Measurements from ENCODE around the gene ZNF497.
"Not testable (repeated sequence)": the region's sequence is repeated elsewhere in the genome, so short reads cannot be mapped to it uniquely, and the experiment has no call there.

Gene ZNF497

DNA sequence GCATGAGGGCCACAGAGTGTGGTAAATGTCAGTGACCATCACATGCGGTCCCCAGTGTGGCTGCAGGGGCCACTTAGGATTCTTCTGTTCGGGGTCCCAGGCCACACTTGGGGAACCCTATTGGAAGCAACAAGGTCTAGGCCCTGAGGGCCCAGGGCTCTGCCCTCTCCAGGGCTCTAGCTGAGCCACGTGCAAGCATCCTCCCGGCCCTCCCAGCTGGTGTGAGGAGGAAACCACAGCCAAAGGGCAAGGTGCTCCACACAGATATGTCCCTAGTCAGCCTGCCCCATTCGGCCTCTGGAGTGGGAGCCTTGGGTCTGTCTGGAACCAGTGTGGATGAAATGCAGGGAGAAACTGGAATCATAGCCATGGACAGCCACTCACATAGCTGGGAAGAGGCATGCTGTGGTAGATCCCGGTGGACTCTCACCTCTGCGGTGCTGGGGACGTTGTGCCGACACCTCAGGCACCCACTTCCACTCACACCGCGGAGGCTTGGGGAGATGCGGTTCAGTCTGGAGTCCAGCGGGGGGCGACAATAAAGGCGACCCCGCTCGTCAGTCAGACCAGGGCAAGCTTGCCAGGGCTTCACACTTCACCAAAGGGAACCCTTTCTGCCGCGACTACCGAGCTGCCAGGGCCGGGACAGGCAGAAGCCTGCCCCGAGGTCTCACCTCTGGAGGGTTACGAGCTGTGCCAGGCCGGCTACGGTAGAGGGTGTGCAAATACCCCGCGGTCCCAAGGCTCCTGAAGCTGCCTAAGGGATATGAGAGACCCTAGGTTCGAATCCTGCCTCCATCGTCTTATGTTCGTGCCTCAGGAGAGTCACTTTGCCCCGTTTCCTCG lies 4.3 kb upstream of the ZNF497 start:
- no peak for DNase-seq

DNA sequence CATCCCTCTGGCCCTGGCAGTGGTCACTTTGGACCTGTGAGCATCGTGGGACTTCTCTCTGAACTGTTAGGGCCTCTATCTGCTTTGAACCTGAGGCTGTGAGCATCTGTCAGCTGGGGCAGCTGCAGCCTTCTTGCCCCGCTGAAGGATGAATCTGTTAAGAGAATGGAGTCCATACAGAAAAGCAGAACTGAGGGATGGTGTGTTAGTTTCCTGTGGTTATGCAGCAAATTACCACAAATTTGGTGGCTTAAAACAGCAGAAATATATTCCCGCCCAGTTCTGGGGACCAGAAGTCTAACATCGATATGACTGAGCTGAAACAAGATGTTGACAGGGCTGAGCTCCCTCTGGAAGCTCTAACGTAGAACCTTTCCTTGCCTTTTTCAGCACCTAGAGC lies 1.6 kb upstream of the ZNF497 start:
- no peak for DNase-seq

DNA sequence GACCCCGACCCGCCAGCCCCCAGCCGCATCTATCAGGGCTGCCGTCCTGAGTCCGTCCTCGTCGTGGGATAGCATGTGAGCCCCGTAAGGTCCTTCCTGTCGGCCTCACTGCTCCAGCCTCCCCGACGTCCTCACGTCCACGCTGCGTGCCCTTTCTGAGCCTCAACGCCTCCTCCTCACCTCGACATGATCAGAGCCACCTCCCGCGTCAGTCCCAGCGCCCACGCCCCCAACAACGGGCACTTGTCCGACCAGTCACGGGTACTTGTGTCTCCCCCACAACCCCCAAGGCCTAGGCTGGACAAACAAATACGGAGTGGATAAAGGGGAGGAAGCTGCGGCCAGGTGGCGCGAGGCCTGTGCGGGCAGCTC lies 665 bp downstream of the ZNF497 start:
- no peak for DNase-seq

DNA sequence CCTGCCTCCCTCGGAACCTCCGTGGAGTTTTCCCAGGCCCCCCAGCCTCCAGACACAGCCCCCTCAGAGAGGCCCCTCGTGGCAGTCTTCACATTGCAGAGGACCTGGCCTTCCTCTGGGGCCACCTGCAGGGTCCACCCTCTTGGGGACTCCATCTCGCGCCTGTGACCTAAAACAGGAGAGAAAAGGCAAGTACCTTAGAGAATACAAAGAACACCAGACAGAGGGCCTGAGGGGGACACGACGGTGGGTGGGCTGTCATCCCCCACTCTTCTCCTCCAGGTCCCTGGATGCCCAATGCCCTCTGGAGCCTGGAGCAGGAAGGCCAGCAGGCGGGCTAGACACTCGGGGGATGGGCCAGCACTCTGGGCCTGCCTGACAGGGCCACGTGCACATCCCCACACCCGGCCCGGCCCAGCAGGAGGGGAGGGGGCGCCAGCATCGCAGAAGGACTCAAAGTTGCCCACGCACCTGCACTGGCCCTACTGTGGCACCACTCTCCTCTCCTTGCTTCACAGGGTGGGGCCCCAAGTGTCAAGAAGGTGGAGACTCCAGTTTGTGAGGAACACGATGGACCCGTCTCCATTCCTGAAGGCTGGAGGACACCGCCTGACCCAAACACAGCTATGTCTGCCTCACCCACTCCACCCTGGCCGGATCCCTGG lies 4.9 kb downstream of the ZNF497 start:
- DNase-seq: no peak

DNA sequence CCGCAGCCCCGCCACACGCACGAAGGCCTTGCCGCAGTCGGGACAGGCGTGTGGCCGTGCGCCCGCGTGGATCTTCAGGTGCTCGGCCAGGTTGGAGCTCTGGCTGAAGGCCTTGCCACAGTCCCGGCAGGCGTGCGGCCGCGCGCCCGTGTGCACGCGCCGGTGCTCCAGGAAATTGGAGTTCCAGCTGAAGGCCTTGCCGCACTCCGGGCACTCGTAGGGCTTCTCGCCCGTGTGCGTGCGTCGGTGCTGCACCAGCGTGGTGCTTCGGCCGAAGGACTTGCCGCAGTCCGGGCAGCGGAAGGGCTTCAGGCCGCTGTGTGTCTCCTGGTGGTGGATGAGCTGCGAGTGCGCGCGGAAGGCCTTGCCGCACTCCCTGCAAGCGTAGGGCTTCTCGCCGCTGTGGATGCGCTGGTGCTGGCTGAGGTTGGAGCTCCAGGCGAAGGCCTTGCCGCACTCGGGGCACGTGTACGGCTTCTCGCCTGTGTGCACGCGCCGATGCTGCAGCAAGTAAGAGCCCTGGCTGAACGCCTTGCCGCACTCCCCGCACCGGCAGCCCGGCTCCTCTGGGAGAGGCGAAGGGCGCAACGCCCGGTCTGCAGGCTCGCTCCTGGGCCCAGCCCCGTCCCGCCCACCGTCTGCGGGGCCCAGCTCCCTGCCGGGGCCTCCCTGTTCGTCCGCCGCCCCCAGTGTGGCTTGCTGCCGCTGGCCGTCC lies 5.6 kb downstream of the ZNF497 start:
- no peak for DNase-seq

DNA sequence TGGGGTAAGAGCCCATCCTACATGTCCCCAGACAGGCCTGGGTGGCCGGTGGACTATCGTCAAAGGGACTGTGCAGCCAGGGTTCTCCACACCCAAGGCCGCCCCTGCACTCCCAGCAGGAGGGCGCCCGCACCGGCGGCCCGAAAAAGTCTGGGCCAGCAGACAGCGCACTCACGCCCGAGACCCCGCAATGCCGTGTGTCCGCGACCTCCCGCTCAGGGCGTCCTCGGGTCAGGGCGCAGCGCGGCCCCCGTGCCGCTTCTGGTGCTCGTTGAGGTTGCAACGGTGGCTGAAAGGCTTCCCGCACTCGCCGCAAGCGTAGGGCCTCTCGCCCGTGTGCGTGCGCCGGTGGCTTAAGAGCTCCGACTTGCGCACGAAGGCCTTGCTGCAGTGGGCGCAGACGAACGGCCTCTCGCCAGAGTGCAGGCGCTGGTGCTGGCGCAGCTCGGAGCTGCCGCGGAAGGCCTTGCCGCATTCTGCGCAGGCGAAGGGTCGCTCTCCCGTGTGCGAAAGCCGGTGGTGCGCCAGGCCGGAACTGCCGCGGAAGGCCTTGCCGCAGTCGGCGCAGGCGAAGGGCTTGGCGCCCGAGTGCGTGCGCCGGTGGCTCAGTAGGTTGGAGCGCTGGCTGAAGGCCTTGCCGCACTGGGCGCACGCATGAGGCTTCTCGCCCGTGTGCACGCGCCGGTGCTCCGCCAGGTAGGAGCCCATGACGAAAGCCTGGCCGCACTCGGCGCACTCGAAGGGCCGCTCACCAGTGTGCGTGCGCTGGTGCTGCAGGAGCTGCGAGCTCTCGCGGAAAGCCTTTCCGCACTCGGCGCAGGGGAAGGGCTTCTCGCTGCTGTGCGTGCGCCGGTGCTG lies 6.4 kb downstream of the ZNF497 start:
- no peak for DNase-seq

DNA sequence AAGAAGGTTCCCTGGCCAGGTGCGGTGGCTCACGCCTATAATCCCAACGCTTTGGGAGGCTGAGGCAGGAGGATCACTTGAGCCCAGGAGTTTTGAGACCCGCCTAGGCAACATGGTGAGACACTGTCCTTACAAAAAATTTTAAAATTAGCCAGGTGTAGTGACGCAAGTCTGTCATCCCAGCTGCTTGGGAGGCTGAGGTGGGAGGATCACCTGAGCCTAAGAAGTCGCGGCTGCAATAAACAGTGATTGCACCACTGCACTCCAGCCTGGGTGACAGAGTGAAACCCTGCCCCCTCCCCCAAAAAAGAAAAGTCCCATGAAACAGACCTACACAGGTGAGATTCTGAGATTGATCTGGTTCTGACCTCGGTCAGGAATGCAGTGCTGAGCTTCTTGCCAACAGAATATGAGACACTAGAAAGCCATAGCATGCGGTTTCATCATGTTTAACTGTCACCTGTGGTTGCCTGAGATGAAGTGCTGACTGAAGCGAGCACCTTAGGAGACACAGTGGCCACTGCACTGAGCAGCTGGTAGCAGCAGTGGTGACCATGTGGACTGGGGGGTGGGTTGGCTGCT lies 7.2 kb downstream of the ZNF497 start:
- no peak for DNase-seq

DNA sequence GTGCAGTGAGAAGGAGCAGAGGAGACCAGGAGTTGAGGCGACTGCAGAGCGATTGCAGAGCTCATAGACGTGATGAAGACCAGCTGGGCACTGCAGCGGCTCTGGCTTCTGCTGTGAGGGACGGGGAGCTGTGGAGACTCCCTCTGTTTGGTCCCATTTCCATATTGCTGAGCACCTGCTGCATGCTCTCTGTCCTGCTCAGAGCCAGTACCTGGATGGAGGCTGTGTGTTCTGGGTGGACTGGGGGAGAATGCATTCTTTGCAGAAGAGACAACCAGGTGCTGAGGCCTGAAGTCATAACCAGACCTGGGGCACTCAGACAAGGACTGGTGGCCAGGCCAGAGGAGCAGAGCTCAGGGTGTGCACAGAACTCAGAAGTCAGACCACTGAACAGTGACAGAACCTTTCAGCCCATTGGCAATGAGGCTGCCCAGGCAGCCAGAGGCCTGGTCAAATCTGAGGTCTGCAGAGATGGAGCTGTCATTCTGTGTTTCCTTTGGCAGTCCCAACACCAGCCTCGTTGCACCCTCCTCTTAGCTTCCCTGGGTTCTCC lies 8.0 kb downstream of the ZNF497 start:
- no peak for DNase-seq

DNA sequence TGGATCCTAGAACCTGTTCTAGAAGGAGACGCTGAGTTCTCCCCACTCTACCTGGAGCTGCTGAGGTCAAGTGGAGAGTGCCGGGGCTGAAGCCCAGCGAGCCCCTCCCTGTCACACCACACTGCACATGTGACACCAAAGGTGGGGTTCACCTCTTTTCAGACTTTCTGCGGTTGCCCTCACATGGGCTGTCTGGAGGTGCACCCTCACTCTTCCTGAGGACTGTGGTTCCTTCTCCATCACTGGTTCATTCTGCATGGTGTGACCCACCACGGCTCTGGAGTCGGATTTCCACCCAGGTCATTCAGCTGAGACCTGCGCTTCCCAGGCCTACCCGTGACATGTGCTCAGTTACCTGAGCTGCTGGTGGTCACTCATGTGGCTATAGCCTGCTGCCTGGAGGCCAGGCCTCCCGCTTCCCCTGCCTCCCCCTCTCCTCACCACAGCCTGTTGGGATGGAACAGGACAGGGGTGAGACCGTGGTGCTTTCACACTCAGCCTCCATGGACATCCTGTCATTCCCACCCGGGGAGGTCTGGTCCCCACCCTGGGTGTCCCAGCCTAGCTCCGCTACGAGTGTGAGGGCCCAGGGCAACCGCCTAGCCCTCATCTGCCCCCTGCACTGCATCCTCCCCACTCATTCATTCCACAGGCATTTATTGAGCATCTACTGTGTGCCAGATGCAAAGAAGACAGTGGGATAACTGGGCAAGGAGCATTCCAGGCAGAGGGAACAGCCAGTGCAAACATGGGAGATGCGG lies 8.7 kb downstream of the ZNF497 start:
- DNase-seq: no peak

DNA sequence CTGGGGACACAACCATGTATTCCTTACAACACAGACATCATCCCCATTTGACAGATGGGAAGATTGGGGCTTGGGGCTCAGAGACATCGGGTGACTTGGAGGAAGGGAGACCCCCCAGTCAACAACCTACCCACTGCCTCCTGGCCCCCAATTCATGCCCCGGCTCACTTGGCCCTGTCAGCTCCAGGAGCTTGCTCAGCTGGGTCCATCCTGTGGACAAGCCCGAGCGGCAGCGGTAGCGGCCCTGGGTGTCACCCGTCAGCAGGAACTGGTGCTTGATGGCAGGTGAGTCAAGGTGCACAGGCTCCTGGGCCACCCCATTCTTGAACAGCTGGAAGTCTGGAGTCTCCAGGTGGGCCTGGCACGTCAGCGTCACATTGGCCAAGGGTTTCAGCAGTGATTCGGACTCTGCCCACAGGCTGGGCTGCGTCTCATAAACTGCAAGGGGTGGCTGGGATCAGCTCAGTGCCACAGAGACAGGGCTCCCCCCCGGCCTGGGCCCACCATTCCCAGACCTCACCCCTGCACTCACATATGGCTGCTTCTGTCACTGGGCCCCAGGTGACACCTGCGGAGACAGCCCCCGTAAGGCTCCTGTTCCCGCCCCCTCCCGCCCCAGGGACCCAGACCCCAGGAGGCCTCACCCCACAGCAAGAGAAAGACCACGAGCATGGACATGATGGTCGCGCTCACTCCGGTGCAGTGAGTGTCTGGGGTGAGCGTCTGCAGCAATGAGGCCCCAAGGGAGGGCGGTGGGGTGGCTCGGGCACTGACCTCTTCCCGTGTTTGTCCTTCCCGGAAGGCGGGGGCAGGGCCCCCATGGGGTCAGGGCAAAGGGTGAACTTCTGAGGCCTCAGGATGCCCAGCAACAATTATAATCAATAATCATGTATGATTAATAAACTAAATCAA lies 9.5 kb downstream of the ZNF497 start, which contains the start of gene A1BG:
TSS of gene A1BG (minus strand) at position 733 of the 912 bp plus-strand sequence. CDS start at position 678, 55 bp downstream.
- DNase-seq: no peak

DNA sequence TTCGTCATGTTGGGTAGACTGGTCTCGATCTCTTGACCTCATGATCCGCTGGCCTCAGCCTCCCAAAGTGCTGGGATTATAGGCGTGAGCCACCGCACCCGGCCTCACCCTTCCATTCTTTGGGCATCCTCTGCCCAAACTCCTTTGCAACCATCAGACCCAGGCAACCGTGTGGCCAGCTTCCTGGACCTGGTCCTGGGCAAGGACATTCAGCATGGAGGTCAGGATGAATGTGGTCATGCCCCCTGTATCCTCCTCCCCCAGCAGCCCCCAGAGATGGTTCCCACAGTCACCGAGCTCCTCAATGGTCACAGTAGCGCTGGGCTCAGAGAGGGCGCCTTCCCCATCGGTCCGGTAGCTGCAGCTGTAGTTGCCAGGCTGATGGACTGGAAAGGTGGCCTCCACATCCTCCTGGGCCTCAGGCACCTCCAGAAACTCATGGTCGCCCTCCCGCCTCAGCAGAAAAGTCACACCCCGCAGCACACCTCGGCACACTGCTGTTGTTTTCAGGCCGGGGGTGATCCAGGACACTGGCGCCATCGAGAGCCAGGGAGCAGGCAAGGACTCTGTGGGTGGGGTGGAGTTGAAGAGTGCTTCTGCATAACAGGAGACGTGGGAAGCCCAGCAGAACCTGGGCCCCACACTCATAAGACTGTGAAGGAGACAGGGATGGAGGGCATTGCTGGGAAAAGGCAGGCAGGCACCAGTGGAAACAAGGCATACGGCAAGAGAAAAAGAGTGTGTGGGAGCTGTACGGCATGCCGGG lies 10.4 kb downstream of the ZNF497 start:
- DNase-seq: no peak

DNA sequence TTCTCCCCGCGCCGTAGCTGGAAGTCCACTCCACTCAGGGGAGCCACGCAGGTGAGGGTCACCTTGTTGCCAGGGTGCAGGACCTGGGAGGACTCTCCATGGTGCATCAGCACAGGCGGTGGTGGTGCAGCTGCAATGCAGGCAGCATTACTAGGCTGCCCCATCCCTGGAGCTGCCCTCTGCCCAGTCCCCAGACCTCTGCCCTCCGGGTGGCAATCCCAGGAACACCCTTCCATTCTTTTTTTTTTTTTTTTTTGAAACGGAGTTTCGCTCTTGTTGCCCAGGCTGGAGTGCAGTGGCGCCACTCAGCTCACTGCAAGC lies 11.0 kb downstream of the ZNF497 start:
- no peak for DNase-seq

DNA sequence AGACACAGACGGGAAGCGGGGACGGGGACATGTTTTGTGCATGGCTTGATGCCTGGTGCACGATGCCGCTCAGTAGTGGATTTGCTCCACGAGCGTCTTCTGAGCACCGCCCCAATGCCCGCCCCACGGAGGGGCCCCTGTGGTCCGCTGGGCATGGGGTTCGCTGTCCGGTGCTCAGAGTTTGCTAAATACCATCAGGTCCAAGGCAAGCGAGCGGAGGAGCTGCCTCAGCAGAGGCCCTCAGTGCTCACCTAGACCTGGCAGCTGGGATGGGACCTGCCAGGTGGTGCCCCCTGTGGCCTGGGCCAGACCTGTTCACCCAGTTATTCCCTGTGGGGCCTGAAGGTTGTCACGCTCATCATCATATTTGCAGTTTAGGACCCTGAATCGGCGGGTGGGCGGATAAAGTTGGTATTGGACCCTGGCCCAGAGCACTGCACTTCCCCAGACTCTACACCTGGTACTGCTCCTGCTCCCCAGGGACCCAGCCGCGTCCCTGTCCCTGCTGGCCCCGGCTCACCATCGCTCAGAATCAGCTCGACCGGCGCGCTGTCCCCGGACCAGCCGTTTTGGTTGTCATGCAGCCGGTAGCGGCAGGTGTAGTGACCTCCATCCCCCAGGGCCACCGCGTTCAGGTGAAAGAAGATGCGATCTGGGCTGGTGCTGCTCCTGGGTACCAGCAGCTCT lies 11.5 kb downstream of the ZNF497 start:
- no peak for DNase-seq

DNA sequence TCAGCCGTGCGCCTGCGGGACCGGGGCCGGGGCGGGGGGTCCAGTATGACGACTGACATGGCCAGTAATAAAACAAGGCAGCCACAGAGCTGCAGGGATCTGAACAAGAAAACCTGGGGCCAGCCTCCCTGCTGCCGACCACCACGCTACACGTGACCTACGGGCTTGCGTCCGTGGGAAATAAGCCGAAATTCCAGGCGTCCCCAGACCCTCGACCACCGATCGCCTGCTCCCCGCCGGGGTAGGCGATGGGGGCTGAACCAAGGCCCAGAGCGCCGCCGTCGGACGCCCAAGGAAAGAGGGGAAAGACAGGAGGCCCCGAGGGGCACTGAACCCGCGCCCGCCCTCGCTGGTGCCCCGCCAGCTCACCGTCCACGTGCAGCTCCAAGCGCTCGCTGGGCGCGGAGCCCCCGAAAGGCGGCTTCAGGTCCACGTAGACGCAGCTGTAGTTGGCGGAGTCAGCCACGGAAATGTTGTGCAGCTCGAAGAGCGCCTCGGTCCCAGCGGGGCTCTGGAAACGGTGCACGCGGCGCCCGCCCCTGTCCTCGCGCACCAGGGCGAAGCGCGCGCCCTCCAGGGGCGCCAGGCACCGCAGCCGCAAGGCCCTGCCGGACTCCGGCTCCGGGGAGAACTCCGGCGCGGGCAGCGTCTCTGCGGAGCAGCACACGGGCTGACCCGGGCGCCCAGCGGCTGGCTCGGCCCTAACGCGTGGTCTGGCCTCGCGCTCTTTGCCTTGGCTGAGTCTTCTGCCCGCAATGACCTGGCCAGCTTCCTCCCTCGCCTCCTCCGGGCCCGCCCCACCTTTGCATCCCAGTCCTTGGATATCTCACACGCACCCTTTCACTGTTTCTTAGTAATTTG lies 12.3 kb downstream of the ZNF497 start:
- no peak for DNase-seq

DNA sequence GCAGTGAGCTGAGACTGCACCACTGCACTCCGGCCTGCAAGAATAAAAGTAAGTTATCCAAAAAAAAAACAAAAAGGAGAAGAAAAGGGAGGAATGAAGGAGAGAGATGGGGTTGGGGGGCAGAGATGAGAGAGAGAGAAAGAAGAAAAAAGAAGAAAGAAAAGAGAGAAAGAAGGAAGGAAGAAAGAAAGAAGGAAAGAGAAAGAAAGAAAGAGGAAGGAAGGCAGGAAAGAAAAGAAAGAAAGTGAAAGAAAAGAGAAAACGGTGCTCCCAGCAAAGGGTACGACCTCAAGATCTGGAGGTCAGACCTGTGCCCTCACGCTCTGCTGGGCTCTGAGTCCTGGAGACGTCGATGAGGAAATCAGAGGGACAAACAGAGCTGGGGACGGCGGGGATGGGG lies 13.0 kb downstream of the ZNF497 start:
- DNase-seq: no peak

DNA sequence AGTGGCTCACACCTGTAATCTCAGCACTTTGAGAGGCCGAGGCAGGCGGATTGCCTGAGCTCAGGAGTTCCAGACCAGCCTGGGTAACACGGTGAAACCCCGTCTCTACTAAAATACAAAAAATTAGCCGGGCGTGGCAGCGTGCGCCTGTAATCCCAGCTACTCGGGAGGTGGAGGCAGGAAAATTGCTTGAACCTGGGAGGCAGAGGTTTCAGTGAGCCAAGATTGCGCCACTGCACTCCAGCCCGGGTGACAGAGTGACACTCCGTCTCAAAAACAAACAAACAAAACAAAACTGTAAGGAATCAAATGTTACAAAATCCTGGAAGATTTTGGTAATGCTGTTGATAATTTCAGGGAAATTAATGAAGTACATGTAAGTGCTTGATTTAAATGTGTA lies 14.5 kb downstream of the ZNF497 start:
- not testable (repeated sequence) for DNase-seq

DNA sequence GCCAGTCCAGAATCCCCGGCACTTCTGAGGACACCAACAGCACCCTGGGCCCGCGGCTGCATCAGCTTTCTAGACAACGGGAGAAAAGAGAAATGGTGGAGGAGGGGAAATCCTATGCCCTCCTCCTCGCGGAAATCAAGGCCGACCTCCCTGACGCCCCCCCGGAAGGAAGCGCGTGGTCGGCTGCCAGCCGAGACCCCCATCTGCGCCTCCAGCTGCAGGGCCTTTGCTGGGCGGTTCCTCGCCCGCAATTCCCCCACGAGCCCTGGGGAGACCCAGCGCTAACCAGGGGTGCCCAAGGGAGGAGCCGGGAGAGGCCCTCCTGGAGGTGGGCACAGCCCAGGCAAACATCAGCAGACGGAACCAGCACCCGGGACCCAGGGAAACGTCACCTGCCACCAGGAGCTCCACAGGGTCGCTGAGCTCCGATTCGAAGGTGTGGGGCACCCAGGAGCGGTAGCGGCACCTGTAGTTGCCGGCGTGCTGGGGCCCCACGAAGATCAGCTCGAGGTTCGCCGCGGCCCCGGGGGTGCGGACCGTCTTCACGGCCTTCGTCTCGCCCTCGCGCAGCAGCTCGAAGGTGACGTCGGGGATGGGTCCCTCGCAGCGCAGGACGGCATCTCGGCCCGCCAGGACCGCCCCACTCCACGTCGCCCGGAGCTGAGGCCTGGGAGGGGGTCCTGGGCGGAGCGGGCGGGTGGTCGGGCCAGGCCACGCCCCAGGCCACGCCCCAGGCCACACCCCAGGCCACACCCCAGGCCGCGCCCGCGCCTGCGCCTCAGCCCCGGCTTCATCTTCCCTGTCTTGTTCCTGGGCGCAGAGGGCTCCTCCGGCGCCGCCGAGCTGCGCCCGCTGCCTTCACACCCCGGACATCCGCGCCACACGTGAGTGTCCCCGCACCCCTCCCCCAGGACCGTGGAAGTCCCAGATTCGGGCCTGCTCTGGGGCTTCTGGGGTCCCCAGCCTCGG lies 15.3 kb downstream of the ZNF497 start:
- no peak for DNase-seq

Measured in NCI-H524 treated with DMSO at 0.1 percent for 48 hours (cell line).